GM13976 (cell line): ENCODE results near the gene BCL3.
"Not testable (repeated sequence)": the region's sequence is repeated elsewhere in the genome, so short reads cannot be mapped to it uniquely, and the experiment has no call there.

Source experiments
- DNase-seq: peaks from one replicate; pipeline ENCODE4 v3.0.0; 2012; ENCODE audit warnings: low spot score
- CTCF ChIP-seq: IDR thresholded peaks from 2 replicates; pipeline ENCODE4 v1.5.1; 2012; ENCODE audit warnings: borderline replicate concordance, mild to moderate bottlenecking; ENCODE audit not compliant: insufficient read depth; ENCODE audit errors: extremely low read depth, missing control alignments, control extremely low read depth
- in situ Hi-C: fragments of 300-500 bp; cut with MboI; formaldehyde crosslinking; loops from one replicate; pipeline ENCODE4 v1.12.0; 2022; ENCODE audit warnings: low sequenced_read_pairs, mixed read lengths, inconsistent platforms; ENCODE audit not compliant: unreplicated experiment

Gene BCL3

GRCh38 chr19:44705502-44706010, 43.0 kb upstream of the BCL3 start:
- no peak for DNase-seq
- TF ChIP-seq CTCF = no peak
- in situ Hi-C loops = no loop called here

GRCh38 chr19:44706506-44707236, 41.8 kb upstream of the BCL3 start:
- no peak for DNase-seq
- in situ Hi-C loops = no loop called here
- TF ChIP-seq CTCF = no peak

GRCh38 chr19:44707794-44708193, 40.7 kb upstream of the BCL3 start:
- DNase-seq = no peak
- in situ Hi-C loops = no loop called here
- no peak for TF ChIP-seq CTCF

GRCh38 chr19:44708940-44709339, 39.6 kb upstream of the BCL3 start:
- no peak for DNase-seq
- in situ Hi-C loops = no loop called here
- TF ChIP-seq CTCF = no peak

GRCh38 chr19:44709434-44710266, 38.9 kb upstream of the BCL3 start:
- in situ Hi-C loops, DNase-seq: not testable (repeated sequence)

- in situ Hi-C loops = no loop called here
- no peak for TF ChIP-seq CTCF
- no peak for DNase-seq
Observed at GRCh38 chr19:44710483-44710882, 38.0 kb upstream of the BCL3 start.
